Measurements from ENCODE around the gene NFATC4. TPM values are rescaled to one million over a fixed set of nuclear protein-coding genes. Genes with fewer than 3 reads are reported as not detected.

NFATC4 gene
- total RNA-seq (2022) (10.7 and 12.8 TPM in 2 replicates), Bru-seq, nascent RNA (percentile 29 among the genes with signal in this experiment), BruChase-seq, experiment 1, labeled RNA remaining after a 6-hour chase (percentile 39 among the genes with signal in this experiment), BruChase-seq, experiment 2, labeled RNA remaining after a 2-hour chase (percentile 33 among the genes with signal in this experiment)
- long read RNA-seq, partial matches to known transcripts = 0 of 2 reads
- long read RNA-seq, other reads (novel, unspliced or antisense) = 1 of 2 reads

DNA sequence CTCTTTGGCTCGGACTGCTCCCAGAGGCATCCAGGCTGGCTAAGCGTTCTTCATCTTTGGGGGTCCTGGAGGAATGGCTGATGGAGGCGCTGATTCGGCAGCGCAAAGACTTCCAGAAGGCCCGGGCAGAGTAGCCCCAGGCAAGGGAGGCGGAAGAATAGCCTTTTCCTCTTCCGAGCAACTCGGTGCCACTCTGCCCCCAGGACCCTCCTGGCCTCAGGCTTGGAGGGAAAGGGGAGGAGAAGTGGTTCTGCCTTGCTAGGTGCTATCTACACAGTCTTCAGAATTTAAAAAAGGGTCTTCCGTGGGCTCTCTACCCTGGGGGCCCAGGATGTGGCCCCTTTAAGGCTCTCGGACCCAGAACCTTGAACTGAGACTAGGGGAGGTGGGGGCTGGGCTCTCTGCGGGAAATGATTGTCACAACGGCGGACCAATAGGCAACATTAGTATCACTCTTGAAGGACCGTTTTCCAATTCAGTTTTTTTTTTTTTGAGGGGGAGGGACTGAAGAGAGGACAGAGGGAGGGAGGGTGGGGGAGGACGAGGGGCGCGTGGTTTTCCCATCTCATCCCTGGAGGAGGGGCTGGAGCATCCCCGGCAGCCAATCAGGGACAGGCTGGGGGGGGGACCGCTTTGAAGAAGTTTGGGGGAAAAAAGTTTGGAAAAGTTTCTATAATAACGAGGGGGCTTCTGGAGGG lies at the start of gene NFATC4:
Gene NFATC4 (plus strand): TSS at position 671 of the 698 bp plus-strand sequence. CDS start 157 bp downstream, outside the sequence.
- peak within 1 kb of the TSS; percentile 66 for H3K4me3 Mint-ChIP-seq (ENCODE audit: low read depth, unreplicated experiment)
- peaks cover 32% of the 10 kb centered on the region for H3K36me3 Mint-ChIP-seq (ENCODE audit: insufficient read depth, unreplicated experiment)
- no peaks in the 10 kb centered on the region for H3K9me3 Mint-ChIP-seq (ENCODE audit: low read depth, unreplicated experiment)
- no TSS peak for BruUV-seq (replicated peaks)
- no peaks in the 10 kb centered on the region for H3K27me3 Mint-ChIP-seq (ENCODE audit: unreplicated experiment)
- intact Hi-C loops (cut with micrococcal nuclease; ENCODE audit: unreplicated experiment) = loop anchor here (5.0 kb wide), 1 partner anchor 35 kb away; no protein-coding TSS in a partner anchor
- TF ChIP-seq, protein P1, sequence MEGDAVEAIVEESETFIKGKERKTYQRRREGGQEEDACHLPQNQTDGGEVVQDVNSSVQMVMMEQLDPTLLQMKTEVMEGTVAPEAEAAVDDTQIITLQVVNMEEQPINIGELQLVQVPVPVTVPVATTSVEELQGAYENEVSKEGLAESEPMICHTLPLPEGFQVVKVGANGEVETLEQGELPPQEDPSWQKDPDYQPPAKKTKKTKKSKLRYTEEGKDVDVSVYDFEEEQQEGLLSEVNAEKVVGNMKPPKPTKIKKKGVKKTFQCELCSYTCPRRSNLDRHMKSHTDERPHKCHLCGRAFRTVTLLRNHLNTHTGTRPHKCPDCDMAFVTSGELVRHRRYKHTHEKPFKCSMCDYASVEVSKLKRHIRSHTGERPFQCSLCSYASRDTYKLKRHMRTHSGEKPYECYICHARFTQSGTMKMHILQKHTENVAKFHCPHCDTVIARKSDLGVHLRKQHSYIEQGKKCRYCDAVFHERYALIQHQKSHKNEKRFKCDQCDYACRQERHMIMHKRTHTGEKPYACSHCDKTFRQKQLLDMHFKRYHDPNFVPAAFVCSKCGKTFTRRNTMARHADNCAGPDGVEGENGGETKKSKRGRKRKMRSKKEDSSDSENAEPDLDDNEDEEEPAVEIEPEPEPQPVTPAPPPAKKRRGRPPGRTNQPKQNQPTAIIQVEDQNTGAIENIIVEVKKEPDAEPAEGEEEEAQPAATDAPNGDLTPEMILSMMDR (IDR thresholded peaks at IDR 0.05; ENCODE audit: unreplicated experiment) = no peak
- CTCF ChIA-PET = no interaction called here
- peak within 1 kb of the TSS; percentile 69 for H3K27ac Mint-ChIP-seq (ENCODE audit: unreplicated experiment)
- peak; percentile 37 for DNase-seq
- H3K4me1 Mint-ChIP-seq (ENCODE audit: low read depth, unreplicated experiment) = peaks cover 11% of the 10 kb centered on the region

DNA sequence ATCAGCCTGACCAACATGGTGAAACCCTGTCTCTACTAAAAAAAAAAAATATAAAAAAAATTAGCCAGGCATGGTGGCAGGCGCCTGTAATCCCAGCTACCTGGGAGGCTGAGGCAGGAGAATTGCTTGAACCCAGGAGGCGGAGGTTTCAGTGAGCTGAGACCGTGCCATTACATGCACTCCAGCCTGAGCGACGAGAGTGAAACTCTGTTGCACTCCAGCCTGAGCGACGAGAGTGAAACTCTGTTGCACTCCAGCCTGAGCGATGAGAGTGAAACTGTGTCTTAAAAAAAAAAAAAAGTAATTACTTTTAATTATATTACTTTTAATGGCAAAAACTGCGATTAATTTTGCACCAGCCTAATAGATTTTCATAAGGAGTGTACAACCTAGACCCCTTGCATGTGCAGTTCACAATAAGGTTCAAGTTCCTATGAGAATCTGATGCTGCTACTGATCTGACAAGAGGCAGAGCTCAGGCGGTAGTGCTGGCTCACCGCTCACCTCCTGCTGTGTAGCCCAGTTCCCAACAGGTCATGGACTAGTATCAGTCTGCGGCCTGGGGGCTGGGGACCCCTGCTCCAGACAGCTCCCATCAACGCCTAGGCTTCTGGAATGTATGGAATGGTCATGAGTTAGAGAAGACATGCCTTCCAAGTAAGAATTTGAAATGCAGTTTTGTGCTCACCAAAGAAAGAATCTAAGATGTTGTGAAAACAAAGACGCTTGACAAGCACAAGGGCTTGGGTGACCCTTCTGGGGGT lies 46.6 kb upstream of the NFATC4 start:
- CTCF ChIA-PET = no interaction called here
- H3K4me1 Mint-ChIP-seq (ENCODE audit: low read depth, unreplicated experiment) = no peaks in the 10 kb centered on the region
- H3K36me3 Mint-ChIP-seq (ENCODE audit: insufficient read depth, unreplicated experiment) = peaks cover 7% of the 10 kb centered on the region
- TF ChIP-seq, protein P1 (IDR thresholded peaks at IDR 0.05; ENCODE audit: unreplicated experiment) = no peak
- intact Hi-C loops (cut with micrococcal nuclease; ENCODE audit: unreplicated experiment) = no loop called here
- no peak overlapping the region for H3K27ac Mint-ChIP-seq (ENCODE audit: unreplicated experiment)
- H3K4me3 Mint-ChIP-seq (ENCODE audit: low read depth, unreplicated experiment) = no peak overlapping the region
- H3K27me3 Mint-ChIP-seq (ENCODE audit: unreplicated experiment) = peaks cover 66% of the 10 kb centered on the region
- BruUV-seq (replicated peaks) = no TSS peak
- no peak for DNase-seq
- no peaks in the 10 kb centered on the region for H3K9me3 Mint-ChIP-seq (ENCODE audit: low read depth, unreplicated experiment)

DNA sequence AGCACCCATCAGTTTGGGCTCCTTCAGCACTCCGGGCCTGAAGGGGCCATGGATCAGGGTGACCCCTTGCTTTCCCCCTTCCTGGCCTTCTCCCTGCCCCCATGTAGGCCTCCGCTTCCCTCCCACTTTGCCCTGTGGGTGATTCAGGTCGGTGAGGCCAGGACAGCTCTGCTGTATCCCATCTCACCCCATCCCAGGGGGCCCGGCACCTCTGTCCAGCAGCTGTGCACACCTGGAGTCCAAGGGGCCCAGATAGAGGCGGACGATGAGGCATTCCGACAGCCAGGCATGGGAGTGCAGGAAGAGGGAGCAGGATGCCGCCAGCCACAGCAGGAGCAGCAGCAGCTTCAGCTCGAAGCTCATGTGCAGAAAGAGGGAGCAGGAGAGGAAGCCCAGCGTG lies 45.3 kb upstream of the NFATC4 start:
- CTCF ChIA-PET = interaction anchor here (1.5 kb wide), 1 partner anchor 15 kb away, joined by 4 read pairs; the partner anchor contains the start of gene CIDEB
- no peaks in the 10 kb centered on the region for H3K4me1 Mint-ChIP-seq (ENCODE audit: low read depth, unreplicated experiment)
- BruUV-seq (replicated peaks) = no TSS peak
- no peaks in the 10 kb centered on the region for H3K9me3 Mint-ChIP-seq (ENCODE audit: low read depth, unreplicated experiment)
- H3K27ac Mint-ChIP-seq (ENCODE audit: unreplicated experiment) = no peak overlapping the region
- H3K27me3 Mint-ChIP-seq (ENCODE audit: unreplicated experiment) = peaks cover 54% of the 10 kb centered on the region
- H3K4me3 Mint-ChIP-seq (ENCODE audit: low read depth, unreplicated experiment) = no peak overlapping the region
- TF ChIP-seq, protein P1 (IDR thresholded peaks at IDR 0.05; ENCODE audit: unreplicated experiment) = no peak
- DNase-seq = no peak
- intact Hi-C loops (cut with micrococcal nuclease; ENCODE audit: unreplicated experiment) = no loop called here
- H3K36me3 Mint-ChIP-seq (ENCODE audit: insufficient read depth, unreplicated experiment) = peaks cover under 1% of the 10 kb centered on the region

DNA sequence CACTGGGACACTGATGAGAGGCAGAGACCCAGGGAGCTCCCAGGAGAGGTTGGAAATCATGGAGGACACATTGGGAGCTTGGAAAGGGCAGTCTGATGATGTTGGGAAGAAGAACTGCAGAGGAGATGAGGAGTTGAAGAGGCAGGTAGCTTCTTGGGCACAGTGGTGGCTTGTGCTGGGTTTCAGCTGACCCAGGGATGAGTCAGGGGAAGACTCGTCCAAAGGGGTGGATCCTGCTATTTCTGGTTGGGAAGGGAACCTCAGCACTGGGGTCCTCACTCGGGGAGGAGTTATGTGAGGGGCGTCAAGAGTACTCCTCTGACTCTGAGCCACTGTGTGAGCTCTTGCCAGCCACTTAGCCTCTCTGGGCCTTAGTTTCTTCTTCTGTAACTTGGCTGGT lies 44.6 kb upstream of the NFATC4 start:
- Mint-ChIP-seq H3K27me3 (ENCODE audit: unreplicated experiment) (peaks cover 47% of the 10 kb centered on the region), H3K27ac (ENCODE audit: unreplicated experiment) (no peak overlapping the region), H3K36me3 (ENCODE audit: insufficient read depth, unreplicated experiment) (no peaks in the 10 kb centered on the region), H3K4me1 (ENCODE audit: low read depth, unreplicated experiment) (no peaks in the 10 kb centered on the region), H3K9me3 (ENCODE audit: low read depth, unreplicated experiment) (no peaks in the 10 kb centered on the region), H3K4me3 (ENCODE audit: low read depth, unreplicated experiment) (no peak overlapping the region)
- DNase-seq = no peak
- TF ChIP-seq, protein P1 (IDR thresholded peaks at IDR 0.05; ENCODE audit: unreplicated experiment) = no peak
- intact Hi-C loops (cut with micrococcal nuclease; ENCODE audit: unreplicated experiment) = no loop called here
- no TSS peak for BruUV-seq (replicated peaks)
- CTCF ChIA-PET = interaction anchor here (1.5 kb wide), 1 partner anchor 15 kb away, joined by 4 read pairs; the partner anchor contains the start of gene CIDEB
